OCI-LY1 (cell line): Measurements from ENCODE around the gene TTC13.

Source experiments
- H2AFZ ChIP-seq: fragments of 200-600 bp; sonication (generic), shearing (Covaris generic); 2 replicates; pipeline ENCODE4 v1.6.0; 2014; ENCODE audit warnings: antibody characterized with exemption, mild to moderate bottlenecking, low read length
- H3F3A ChIP-seq: fragments of 200-600 bp; sonication (generic), shearing (Covaris generic); 2 replicates; pipeline ENCODE4 v1.6.0; 2014; ENCODE audit warnings: mild to moderate bottlenecking, antibody characterized with exemption, low read length, moderate library complexity; ENCODE audit not compliant: insufficient read depth
- H3K27ac ChIP-seq: fragments of 200-600 bp; sonication (generic); 2 replicates; pipeline ENCODE4 v1.5.1; 2014; ENCODE audit warnings: low read length, mixed run types, mild to moderate bottlenecking, low read depth; ENCODE audit not compliant: poor library complexity, severe bottlenecking
- H3K27me3 ChIP-seq: fragments of 200-600 bp; sonication (generic); 2 replicates; pipeline ENCODE4 v1.6.0; 2014; ENCODE audit warnings: antibody characterized with exemption, mild to moderate bottlenecking, low read length, moderate library complexity; ENCODE audit not compliant: insufficient read depth
- H3K36me3 ChIP-seq: fragments of 200-600 bp; sonication (generic); 2 replicates; pipeline ENCODE4 v1.6.1; 2014; ENCODE audit warnings: mild to moderate bottlenecking, antibody characterized with exemption, low read length, moderate library complexity, mixed read lengths; ENCODE audit not compliant: insufficient read depth
- H3K4me1 ChIP-seq: fragments of 200-600 bp; sonication (generic); 2 replicates; pipeline ENCODE4 v1.5.1; 2014; ENCODE audit warnings: mild to moderate bottlenecking, low read length, moderate library complexity; ENCODE audit not compliant: insufficient read depth, severe bottlenecking
- H3K4me2 ChIP-seq: fragments of 200-600 bp; sonication (generic), shearing (Covaris generic); 2 replicates; pipeline ENCODE4 v1.6.1; 2014; ENCODE audit warnings: low read length
- H3K4me3 ChIP-seq: fragments of 200-600 bp; sonication (generic); 2 replicates; pipeline ENCODE4 v1.5.1; 2014; ENCODE audit warnings: low read length, low read depth, mild to moderate bottlenecking, mixed read lengths; ENCODE audit not compliant: poor library complexity, severe bottlenecking
- H3K79me2 ChIP-seq: fragments of 200-600 bp; shearing (Covaris generic); 2 replicates; pipeline ENCODE4 v1.6.1; 2016; ENCODE audit warnings: mixed run types, low read length, mixed read lengths; ENCODE audit not compliant: insufficient read depth
- H3K9ac ChIP-seq: fragments of 200-600 bp; sonication (generic), shearing (Covaris generic); 2 replicates; pipeline ENCODE4 v1.6.1; 2014; ENCODE audit warnings: mild to moderate bottlenecking, low read length, mixed read lengths
- H3K9me2 ChIP-seq: fragments of 200-600 bp; sonication (generic), shearing (Covaris generic); 2 replicates; pipeline ENCODE4 v1.6.1; 2014; ENCODE audit warnings: low read depth, mild to moderate bottlenecking, low read length, mixed read lengths
- H3K9me3 ChIP-seq: fragments of 200-600 bp; shearing (Covaris generic); 2 replicates; pipeline ENCODE4 v1.6.1; 2014; ENCODE audit warnings: low read length, mixed read lengths
- H4K20me1 ChIP-seq: fragments of 200-600 bp; sonication (generic), shearing (Covaris generic); 2 replicates; pipeline ENCODE4 v1.6.0; 2016; ENCODE audit warnings: mild to moderate bottlenecking, low read length; ENCODE audit not compliant: insufficient read depth
- EZH2 ChIP-seq: fragments of 200-600 bp; sonication (generic), shearing (Covaris generic); IDR thresholded peaks from 2 replicates; pipeline ENCODE4 v1.8.0; 2017; ENCODE audit warnings: borderline replicate concordance, mixed run types, mild to moderate bottlenecking, antibody characterized with exemption, low read length, moderate library complexity, mixed read lengths
- TF ChIP-seq, protein P1 (sequence below): fragments of 200-600 bp; sonication (generic), shearing (Covaris generic); IDR thresholded peaks from 2 replicates; pipeline ENCODE4 v1.5.1; 2017; ENCODE audit warnings: mild to moderate bottlenecking, antibody characterized with exemption, low read length, moderate library complexity, mixed read lengths

The TTC13 gene

DNA sequence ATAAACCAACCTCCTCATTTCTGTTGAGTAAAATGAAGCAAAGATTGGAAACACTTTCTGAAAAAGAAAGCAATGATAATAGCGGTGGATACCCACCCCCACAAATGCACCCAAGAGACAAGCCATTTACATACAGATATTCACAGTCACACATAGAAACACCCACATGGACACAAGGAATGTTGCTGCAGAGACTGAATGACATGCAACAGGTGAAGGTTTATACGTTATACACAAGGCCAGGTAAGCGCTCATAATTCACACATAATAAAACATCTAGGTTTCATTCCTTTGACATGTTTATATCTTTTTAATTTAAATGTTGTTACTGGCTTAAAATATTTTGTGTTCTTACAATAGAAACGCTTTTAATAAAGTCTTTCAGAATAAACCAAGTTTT is 21.5 kb upstream of the TTC13 start:
- Histone ChIP-seq H3K4me3 (no peak overlapping the region), H3K9me2 (no peaks in the 10 kb centered on the region), H3K27me3 (no peaks in the 10 kb centered on the region), H3F3A (no peaks in the 10 kb centered on the region), H3K4me1 (no peaks in the 10 kb centered on the region), H4K20me1 (no peaks in the 10 kb centered on the region), H3K79me2 (no peaks in the 10 kb centered on the region), H3K27ac (no peak overlapping the region), H3K36me3 (peaks cover 55% of the 10 kb centered on the region), H3K9me3 (no peaks in the 10 kb centered on the region), H3K9ac (no peak overlapping the region), H2AFZ (no peak overlapping the region), H3K4me2 (no peak overlapping the region)
- TF ChIP-seq EZH2: no peak
- TF ChIP-seq, protein P1, sequence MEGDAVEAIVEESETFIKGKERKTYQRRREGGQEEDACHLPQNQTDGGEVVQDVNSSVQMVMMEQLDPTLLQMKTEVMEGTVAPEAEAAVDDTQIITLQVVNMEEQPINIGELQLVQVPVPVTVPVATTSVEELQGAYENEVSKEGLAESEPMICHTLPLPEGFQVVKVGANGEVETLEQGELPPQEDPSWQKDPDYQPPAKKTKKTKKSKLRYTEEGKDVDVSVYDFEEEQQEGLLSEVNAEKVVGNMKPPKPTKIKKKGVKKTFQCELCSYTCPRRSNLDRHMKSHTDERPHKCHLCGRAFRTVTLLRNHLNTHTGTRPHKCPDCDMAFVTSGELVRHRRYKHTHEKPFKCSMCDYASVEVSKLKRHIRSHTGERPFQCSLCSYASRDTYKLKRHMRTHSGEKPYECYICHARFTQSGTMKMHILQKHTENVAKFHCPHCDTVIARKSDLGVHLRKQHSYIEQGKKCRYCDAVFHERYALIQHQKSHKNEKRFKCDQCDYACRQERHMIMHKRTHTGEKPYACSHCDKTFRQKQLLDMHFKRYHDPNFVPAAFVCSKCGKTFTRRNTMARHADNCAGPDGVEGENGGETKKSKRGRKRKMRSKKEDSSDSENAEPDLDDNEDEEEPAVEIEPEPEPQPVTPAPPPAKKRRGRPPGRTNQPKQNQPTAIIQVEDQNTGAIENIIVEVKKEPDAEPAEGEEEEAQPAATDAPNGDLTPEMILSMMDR: no peak

DNA sequence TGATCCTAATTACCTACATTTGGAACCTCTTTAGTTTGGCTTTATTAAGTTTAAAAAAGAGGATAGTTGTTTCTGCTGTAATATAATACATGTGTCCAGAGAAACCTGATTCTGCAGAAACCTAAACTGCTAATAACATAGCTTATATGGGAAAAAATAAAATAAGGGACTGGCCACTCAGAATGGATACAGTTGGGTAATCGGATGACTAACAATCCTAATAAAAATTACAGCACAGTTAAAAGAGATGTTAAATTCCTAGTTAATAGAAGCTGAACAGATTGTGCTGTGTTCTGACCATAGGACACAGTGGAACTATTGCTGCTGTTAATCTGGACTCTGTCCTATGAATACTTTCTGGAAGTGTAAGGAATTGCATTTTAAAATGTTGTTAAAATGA is 16.2 kb upstream of the TTC13 start:
- Histone ChIP-seq H4K20me1 (no peaks in the 10 kb centered on the region), H3K9me2 (no peaks in the 10 kb centered on the region), H3K27ac (no peak overlapping the region), H3K4me3 (no peak overlapping the region), H2AFZ (no peak overlapping the region), H3K9ac (no peak overlapping the region), H3K27me3 (no peaks in the 10 kb centered on the region), H3K36me3 (peaks cover 75% of the 10 kb centered on the region), H3K4me2 (no peak overlapping the region), H3K9me3 (no peaks in the 10 kb centered on the region), H3K79me2 (no peaks in the 10 kb centered on the region), H3K4me1 (no peaks in the 10 kb centered on the region), H3F3A (no peaks in the 10 kb centered on the region)
- TF ChIP-seq, protein P1: no peak
- no peak for TF ChIP-seq EZH2

DNA sequence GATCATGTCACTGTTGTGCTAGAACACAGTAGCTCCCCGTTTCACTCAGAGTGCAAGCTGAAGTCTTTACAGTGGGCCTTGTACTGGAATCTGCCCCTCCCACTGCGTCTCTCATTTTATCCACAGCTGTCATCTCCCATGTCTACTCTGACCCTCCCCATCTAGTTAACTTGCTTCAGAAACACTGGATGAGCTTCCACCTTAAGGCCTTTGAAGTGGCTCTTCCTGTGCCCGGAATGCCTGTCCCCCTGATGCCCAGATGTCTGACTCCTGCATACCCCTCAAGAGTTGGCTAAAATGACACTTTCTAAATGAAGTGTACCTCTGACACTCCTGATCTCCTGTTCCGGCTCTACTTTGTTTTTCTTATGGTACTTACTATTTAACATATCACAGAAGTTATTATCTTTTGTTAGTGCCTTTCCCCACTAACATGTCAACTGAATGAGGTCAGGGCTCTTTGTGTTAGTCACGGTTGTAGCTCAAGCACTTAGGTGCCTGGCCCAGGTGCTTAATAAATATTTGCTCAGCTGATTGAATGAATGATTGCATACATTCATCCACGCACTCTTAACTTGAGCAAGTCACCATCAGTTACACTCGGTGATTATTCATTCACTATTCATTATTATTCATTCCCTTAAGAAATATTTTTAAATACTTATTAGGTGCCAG is 13.6 kb upstream of the TTC13 start:
- H3K9ac ChIP-seq: no peak overlapping the region
- peaks cover 13% of the 10 kb centered on the region; the same call in 1 of the 2 replicates for H3K79me2 ChIP-seq
- no peak overlapping the region for H2AFZ ChIP-seq
- no peaks in the 10 kb centered on the region for H3K4me1 ChIP-seq
- H3F3A ChIP-seq: no peaks in the 10 kb centered on the region
- no peak overlapping the region for H3K4me3 ChIP-seq
- no peaks in the 10 kb centered on the region for H3K9me3 ChIP-seq
- no peaks in the 10 kb centered on the region for H3K9me2 ChIP-seq
- TF ChIP-seq, protein P1: no peak
- no peak for TF ChIP-seq EZH2
- no peaks in the 10 kb centered on the region for H4K20me1 ChIP-seq
- no peak overlapping the region for H3K4me2 ChIP-seq
- H3K36me3 ChIP-seq: peaks cover 63% of the 10 kb centered on the region
- H3K27ac ChIP-seq: no peak overlapping the region
- H3K27me3 ChIP-seq: no peaks in the 10 kb centered on the region
